ENCODE data around the gene FRAS1.

- TF ChIP-seq CTCF (conservative IDR thresholded peaks at IDR 0.05 in 1 of 2, IDR thresholded peaks at IDR 0.05 in 1 of 2; ENCODE audit: low read depth in 1 of 2, low read length in 2 of 2) (no peak), EZH2 (IDR thresholded peaks at IDR 0.05; ENCODE audit: low read length, missing control alignments) (no peak)
These were observed 140.8 kb downstream of the FRAS1 start for GRCh38 chr4:78197947-78198346.

Measured in fibroblast of lung (primary cell).